ENCODE measurements around the gene SCYL1. TPM values are rescaled to one million over a fixed set of nuclear protein-coding genes. Genes with fewer than 3 reads are reported as not detected.

The SCYL1 gene
- total and polyA plus RNA-seq, 4 donors, result 33.7 to 62.0 (median 52.6) TPM

DNA sequence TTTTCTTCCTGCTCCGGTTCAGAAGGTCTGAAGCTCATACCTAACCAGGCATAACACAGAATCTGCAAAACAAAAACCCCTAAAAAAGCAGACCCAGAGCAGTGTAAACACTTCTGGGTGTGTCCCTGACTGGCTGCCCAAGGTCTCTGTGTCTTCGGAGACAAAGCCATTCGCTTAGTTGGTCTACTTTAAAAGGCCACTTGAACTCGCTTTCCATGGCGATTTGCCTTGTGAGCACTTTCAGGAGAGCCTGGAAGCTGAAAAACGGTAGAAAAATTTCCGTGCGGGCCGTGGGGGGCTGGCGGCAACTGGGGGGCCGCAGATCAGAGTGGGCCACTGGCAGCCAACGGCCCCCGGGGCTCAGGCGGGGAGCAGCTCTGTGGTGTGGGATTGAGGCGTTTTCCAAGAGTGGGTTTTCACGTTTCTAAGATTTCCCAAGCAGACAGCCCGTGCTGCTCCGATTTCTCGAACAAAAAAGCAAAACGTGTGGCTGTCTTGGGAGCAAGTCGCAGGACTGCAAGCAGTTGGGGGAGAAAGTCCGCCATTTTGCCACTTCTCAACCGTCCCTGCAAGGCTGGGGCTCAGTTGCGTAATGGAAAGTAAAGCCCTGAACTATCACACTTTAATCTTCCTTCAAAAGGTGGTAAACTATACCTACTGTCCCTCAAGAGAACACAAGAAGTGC, 26.7 kb upstream of the SCYL1 start:
- TF ChIP-seq EGR1 (IDR thresholded peaks at IDR 0.05; ENCODE audit: low read depth in 2 of 2), result peak in 1 of 2 donors; percentile 1
- TF ChIP-seq, protein P1, sequence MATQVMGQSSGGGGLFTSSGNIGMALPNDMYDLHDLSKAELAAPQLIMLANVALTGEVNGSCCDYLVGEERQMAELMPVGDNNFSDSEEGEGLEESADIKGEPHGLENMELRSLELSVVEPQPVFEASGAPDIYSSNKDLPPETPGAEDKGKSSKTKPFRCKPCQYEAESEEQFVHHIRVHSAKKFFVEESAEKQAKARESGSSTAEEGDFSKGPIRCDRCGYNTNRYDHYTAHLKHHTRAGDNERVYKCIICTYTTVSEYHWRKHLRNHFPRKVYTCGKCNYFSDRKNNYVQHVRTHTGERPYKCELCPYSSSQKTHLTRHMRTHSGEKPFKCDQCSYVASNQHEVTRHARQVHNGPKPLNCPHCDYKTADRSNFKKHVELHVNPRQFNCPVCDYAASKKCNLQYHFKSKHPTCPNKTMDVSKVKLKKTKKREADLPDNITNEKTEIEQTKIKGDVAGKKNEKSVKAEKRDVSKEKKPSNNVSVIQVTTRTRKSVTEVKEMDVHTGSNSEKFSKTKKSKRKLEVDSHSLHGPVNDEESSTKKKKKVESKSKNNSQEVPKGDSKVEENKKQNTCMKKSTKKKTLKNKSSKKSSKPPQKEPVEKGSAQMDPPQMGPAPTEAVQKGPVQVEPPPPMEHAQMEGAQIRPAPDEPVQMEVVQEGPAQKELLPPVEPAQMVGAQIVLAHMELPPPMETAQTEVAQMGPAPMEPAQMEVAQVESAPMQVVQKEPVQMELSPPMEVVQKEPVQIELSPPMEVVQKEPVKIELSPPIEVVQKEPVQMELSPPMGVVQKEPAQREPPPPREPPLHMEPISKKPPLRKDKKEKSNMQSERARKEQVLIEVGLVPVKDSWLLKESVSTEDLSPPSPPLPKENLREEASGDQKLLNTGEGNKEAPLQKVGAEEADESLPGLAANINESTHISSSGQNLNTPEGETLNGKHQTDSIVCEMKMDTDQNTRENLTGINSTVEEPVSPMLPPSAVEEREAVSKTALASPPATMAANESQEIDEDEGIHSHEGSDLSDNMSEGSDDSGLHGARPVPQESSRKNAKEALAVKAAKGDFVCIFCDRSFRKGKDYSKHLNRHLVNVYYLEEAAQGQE (IDR thresholded peaks at IDR 0.05), result no peak
- peak; percentile 98 for TF ChIP-seq YY1 (IDR thresholded peaks at IDR 0.05)
- TF ChIP-seq FOXA1 (IDR thresholded peaks at IDR 0.05), result no peak
- TF ChIP-seq TAF1 (conservative IDR thresholded peaks at IDR 0.05), result no peak
- no peaks in the 10 kb centered on the region for H3K27me3 ChIP-seq (ENCODE audit: control insufficient read depth in 4 of 4, insufficient read depth in 4 of 4, low read length in 3 of 4)
- no peaks in the 10 kb centered on the region for H3K9me3 ChIP-seq (ENCODE audit: control insufficient read depth in 4 of 4, low read length in 3 of 4)
- peaks cover 4 to 25% (median 12%) of the 10 kb centered on the region in 4 donors for H3K4me1 ChIP-seq (ENCODE audit: control insufficient read depth in 4 of 4, insufficient read depth in 4 of 4, low read length in 3 of 4)
- peak; percentile 74 for DNase-seq (ENCODE audit: low spot score)
- H3K9ac ChIP-seq (ENCODE audit: low read depth in 1 of 2, low read length in 2 of 2), result peak overlapping the region; percentile 99 to 100
- peak overlapping the region; percentile 65 to 71 (median 67) for H3K4me3 ChIP-seq (ENCODE audit: low read depth in 1 of 3, low read length in 3 of 3)
- peak overlapping the region; percentile 100 for H3K27ac ChIP-seq (ENCODE audit: low read depth in 1 of 2, low read length in 2 of 2)
- H3K36me3 ChIP-seq (ENCODE audit: control insufficient read depth in 4 of 4, insufficient read depth in 3 of 4, low read depth in 1 of 4, low read length in 3 of 4), result peaks cover 0 to 16% (median 4%) of the 10 kb centered on the region in 4 donors
- 4% methylated on average over 24 of the region's 24 CpGs for WGBS

DNA sequence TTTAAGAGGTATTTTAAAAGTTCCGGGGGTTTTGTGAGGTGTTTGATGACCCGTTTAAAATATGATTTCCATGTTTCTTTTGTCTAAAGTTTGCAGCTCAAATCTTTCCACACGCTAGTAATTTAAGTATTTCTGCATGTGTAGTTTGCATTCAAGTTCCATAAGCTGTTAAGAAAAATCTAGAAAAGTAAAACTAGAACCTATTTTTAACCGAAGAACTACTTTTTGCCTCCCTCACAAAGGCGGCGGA, 26.2 kb upstream of the SCYL1 start:
- peaks cover 0 to 20% (median 4%) of the 10 kb centered on the region in 4 donors for H3K36me3 ChIP-seq (ENCODE audit: control insufficient read depth in 4 of 4, insufficient read depth in 3 of 4, low read depth in 1 of 4, low read length in 3 of 4)
- TF ChIP-seq JUND (IDR thresholded peaks at IDR 0.05) (peak in 1 of 2 donors; percentile 15), YY1 (IDR thresholded peaks at IDR 0.05) (peak; percentile 85), RXRA (IDR thresholded peaks at IDR 0.05) (no peak), HNF4G (IDR thresholded peaks at IDR 0.05) (peak; percentile 36)
- DNase-seq (ENCODE audit: low spot score), result no peak
- peaks cover 3 to 27% (median 10%) of the 10 kb centered on the region in 4 donors for H3K4me1 ChIP-seq (ENCODE audit: control insufficient read depth in 4 of 4, insufficient read depth in 4 of 4, low read length in 3 of 4)
- WGBS, result under 1% methylated on average over 6 of the region's 6 CpGs
- no peaks in the 10 kb centered on the region for H3K9me3 ChIP-seq (ENCODE audit: control insufficient read depth in 4 of 4, low read length in 3 of 4)
- H3K4me3 ChIP-seq (ENCODE audit: low read depth in 1 of 3, low read length in 3 of 3), result peak overlapping the region; percentile 65 to 71 (median 67)
- H3K27ac ChIP-seq (ENCODE audit: low read depth in 1 of 2, low read length in 2 of 2), result peak overlapping the region; percentile 100
- no peaks in the 10 kb centered on the region for H3K27me3 ChIP-seq (ENCODE audit: control insufficient read depth in 4 of 4, insufficient read depth in 4 of 4, low read length in 3 of 4)
- H3K9ac ChIP-seq (ENCODE audit: low read depth in 1 of 2, low read length in 2 of 2), result peak overlapping the region; percentile 99 to 100

DNA sequence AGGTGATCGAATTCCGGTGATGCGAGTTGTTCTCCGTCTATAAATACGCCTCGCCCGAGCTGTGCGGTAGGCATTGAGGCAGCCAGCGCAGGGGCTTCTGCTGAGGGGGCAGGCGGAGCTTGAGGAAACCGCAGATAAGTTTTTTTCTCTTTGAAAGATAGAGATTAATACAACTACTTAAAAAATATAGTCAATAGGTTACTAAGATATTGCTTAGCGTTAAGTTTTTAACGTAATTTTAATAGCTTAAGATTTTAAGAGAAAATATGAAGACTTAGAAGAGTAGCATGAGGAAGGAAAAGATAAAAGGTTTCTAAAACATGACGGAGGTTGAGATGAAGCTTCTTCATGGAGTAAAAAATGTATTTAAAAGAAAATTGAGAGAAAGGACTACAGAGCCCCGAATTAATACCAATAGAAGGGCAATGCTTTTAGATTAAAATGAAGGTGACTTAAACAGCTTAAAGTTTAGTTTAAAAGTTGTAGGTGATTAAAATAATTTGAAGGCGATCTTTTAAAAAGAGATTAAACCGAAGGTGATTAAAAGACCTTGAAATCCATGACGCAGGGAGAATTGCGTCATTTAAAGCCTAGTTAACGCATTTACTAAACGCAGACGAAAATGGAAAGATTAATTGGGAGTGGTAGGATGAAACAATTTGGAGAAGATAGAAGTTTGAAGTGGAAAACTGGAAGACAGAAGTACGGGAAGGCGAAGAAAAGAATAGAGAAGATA, 25.7 kb upstream of the SCYL1 start, which contains the start of gene MALAT1:
Gene MALAT1, plus strand, starts transcription at position 69 of the 736 bp plus-strand sequence.
- peak; percentile 98 for DNase-seq (ENCODE audit: low spot score)
- H3K9ac ChIP-seq (ENCODE audit: low read depth in 1 of 2, low read length in 2 of 2), result peak within 1 kb of the TSS; percentile 100
- H3K27me3 ChIP-seq (ENCODE audit: control insufficient read depth in 4 of 4, insufficient read depth in 4 of 4, low read length in 3 of 4), result no peaks in the 10 kb centered on the region
- H3K27ac ChIP-seq (ENCODE audit: low read depth in 1 of 2, low read length in 2 of 2), result peak within 1 kb of the TSS; percentile 100
- WGBS, result under 1% methylated on average over 24 of the region's 24 CpGs
- peaks cover under 1 to 25% (median 5%) of the 10 kb centered on the region in 4 donors for H3K36me3 ChIP-seq (ENCODE audit: control insufficient read depth in 4 of 4, insufficient read depth in 3 of 4, low read depth in 1 of 4, low read length in 3 of 4)
- H3K4me1 ChIP-seq (ENCODE audit: control insufficient read depth in 4 of 4, insufficient read depth in 4 of 4, low read length in 3 of 4), result peaks cover 3 to 27% (median 12%) of the 10 kb centered on the region in 4 donors
- H3K9me3 ChIP-seq (ENCODE audit: control insufficient read depth in 4 of 4, low read length in 3 of 4), result no peaks in the 10 kb centered on the region
- H3K4me3 ChIP-seq (ENCODE audit: low read depth in 1 of 3, low read length in 3 of 3), result peak within 1 kb of the TSS; percentile 67 to 100 (median 85)
- TF ChIP-seq, protein P2, sequence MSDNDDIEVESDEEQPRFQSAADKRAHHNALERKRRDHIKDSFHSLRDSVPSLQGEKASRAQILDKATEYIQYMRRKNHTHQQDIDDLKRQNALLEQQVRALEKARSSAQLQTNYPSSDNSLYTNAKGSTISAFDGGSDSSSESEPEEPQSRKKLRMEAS (IDR thresholded peaks at IDR 0.05), result peak; percentile 59
- TF ChIP-seq EGR1 (IDR thresholded peaks at IDR 0.05; ENCODE audit: low read depth in 2 of 2) (peak; percentile 17 to 61), RXRA (IDR thresholded peaks at IDR 0.05) (peak; percentile 26 to 60), FOXA2 (IDR thresholded peaks at IDR 0.05) (no peak), GABPA (IDR thresholded peaks at IDR 0.05 in 1 of 2, conservative IDR thresholded peaks at IDR 0.05 in 1 of 2) (no peak), JUND (IDR thresholded peaks at IDR 0.05) (no peak), HNF4G (IDR thresholded peaks at IDR 0.05) (no peak), TAF1 (conservative IDR thresholded peaks at IDR 0.05) (peak; percentile 100), YY1 (IDR thresholded peaks at IDR 0.05) (no peak), RAD21 (IDR thresholded peaks at IDR 0.05) (peak; percentile 40 to 45), HNF4A (conservative IDR thresholded peaks at IDR 0.05) (no peak), FOXA1 (IDR thresholded peaks at IDR 0.05) (peak; percentile 62), NR2F2 (IDR thresholded peaks at IDR 0.05) (peak; percentile 63)
- TF ChIP-seq, protein P3, sequence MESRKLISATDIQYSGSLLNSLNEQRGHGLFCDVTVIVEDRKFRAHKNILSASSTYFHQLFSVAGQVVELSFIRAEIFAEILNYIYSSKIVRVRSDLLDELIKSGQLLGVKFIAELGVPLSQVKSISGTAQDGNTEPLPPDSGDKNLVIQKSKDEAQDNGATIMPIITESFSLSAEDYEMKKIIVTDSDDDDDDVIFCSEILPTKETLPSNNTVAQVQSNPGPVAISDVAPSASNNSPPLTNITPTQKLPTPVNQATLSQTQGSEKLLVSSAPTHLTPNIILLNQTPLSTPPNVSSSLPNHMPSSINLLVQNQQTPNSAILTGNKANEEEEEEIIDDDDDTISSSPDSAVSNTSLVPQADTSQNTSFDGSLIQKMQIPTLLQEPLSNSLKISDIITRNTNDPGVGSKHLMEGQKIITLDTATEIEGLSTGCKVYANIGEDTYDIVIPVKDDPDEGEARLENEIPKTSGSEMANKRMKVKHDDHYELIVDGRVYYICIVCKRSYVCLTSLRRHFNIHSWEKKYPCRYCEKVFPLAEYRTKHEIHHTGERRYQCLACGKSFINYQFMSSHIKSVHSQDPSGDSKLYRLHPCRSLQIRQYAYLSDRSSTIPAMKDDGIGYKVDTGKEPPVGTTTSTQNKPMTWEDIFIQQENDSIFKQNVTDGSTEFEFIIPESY (IDR thresholded peaks at IDR 0.05), result peak; percentile 50
- TF ChIP-seq, protein P4, sequence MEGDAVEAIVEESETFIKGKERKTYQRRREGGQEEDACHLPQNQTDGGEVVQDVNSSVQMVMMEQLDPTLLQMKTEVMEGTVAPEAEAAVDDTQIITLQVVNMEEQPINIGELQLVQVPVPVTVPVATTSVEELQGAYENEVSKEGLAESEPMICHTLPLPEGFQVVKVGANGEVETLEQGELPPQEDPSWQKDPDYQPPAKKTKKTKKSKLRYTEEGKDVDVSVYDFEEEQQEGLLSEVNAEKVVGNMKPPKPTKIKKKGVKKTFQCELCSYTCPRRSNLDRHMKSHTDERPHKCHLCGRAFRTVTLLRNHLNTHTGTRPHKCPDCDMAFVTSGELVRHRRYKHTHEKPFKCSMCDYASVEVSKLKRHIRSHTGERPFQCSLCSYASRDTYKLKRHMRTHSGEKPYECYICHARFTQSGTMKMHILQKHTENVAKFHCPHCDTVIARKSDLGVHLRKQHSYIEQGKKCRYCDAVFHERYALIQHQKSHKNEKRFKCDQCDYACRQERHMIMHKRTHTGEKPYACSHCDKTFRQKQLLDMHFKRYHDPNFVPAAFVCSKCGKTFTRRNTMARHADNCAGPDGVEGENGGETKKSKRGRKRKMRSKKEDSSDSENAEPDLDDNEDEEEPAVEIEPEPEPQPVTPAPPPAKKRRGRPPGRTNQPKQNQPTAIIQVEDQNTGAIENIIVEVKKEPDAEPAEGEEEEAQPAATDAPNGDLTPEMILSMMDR (IDR thresholded peaks at IDR 0.05; ENCODE audit: low read depth, low read length, missing input control), result no peak
- TF ChIP-seq, protein P5, sequence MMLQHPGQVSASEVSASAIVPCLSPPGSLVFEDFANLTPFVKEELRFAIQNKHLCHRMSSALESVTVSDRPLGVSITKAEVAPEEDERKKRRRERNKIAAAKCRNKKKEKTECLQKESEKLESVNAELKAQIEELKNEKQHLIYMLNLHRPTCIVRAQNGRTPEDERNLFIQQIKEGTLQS (IDR thresholded peaks at IDR 0.05), result peak; percentile 70
